NCI-H2081 (cell line): ENCODE data around the gene EVX2.

ENCODE experiments used
- DNase-seq, 2 experiments: peaks; one replicate each; lab custom pipeline; 2025; lab: John Stamatoyannopoulos, UW

EVX2 gene

DNA sequence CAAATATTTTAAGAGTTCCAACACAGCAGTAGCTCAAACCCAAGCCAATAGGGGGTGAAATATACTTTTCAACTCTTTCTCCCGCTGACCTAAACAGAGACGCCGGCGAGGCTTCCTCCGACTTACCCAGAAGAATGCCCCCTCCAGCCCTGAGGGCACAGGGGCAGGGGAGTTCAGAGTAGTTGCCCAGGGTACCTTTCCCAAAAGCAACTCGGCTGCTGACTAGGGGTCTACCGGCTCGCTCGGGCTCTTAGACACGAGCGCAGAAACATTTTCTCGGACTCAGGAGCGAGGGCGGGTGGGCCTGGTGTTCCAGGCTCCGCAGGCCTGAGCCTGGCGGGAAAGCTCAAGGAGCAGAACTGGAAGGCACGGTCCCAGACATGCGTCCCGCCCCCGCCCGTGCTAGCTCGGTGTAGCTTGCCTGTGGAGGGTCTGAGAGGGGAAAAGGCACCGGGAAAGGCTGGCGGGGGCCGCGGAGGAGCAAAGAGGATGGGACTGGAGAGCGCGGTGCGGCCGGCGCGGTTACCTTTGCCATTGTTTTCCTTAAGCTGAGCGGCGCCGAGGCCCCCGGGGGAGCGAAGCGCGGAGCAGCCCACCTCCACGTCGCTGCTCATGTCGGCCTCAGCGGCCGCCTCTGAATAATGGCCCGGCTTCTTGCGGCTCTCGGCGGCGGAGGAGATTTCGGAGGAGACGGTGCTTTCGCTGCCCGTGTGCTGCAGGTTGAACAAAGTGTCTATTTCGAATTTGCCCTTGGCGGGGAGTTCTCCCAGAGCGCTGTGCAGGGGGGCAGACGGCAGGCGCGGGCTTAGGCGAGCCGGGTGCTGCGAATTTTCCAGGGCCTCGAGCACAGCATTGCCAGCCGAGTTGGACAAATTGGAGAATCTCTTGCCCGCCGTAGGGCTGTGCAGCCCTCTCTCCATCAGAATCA, 674 bp downstream of the EVX2 start:
- no peak for DNase-seq

DNA sequence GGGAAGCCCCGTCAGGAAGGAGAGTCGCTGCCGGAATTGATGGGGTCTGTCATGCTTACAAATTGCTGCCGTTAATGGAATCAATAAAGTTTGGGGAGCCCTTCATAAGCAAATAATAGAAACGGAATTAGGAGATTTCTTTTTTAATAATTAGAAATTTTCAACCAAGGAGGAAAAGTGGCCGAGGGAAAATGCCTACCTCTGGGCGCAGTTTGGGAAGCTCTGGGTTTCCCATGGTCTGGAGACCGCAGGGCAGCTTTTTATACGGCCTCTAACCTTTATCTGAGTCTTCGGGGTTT, 1.3 kb downstream of the EVX2 start:
- no peak for DNase-seq

DNA sequence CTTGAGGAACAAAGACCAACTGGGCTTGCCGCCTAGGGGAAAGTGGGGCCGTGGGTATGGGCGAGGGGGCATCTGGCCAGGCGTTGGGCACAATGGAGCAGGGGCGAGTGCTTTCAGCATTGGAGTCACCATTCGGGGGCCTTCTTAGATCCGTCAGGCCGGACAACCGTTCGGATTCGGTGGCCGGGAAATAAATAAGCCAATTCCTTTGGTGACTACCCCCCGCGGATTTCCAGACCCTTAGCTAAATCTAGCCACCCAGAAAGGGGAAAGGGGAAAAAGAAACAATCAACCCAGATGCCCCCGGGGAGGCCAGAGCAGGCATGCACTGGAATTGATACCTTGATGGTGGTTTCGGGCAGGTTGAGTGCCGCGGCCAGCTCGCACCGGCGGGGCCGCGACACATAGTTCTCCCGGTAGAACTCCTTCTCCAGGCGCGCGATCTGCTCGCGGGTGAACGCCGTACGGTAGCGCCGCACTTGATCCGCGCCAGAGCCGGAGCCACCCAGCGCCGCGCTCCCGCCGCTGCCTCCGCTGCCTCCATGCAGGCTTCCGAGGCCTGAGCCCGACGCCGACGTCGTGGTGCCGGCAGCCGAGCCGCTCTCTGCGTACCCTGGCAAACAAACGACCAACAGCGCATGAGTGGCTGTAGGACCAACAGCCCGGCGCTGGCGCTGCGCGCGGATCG, 1.8 kb downstream of the EVX2 start:
- DNase-seq: no peak

DNA sequence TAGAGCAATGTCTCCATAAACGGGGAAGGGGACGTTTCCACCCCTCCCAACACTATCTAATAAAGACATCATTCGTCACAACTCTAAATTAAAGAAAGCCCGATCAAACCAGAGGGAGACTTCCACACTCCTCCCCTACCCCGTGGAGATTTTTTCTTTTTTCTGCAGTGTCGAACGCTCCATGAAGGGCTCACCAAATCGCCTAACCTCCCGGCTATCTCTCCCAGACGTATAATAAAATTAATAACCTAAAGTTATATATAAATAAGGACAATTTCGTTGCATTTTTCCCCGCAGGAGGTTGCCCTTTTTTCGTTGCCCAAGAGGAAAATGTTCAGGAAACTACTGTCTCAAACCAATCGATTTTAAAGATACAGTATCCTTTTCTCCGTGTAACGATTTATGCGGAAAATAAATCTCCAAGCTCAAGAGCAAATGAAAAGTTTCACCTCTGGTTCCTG, 2.4 kb downstream of the EVX2 start:
- no peak for DNase-seq

DNA sequence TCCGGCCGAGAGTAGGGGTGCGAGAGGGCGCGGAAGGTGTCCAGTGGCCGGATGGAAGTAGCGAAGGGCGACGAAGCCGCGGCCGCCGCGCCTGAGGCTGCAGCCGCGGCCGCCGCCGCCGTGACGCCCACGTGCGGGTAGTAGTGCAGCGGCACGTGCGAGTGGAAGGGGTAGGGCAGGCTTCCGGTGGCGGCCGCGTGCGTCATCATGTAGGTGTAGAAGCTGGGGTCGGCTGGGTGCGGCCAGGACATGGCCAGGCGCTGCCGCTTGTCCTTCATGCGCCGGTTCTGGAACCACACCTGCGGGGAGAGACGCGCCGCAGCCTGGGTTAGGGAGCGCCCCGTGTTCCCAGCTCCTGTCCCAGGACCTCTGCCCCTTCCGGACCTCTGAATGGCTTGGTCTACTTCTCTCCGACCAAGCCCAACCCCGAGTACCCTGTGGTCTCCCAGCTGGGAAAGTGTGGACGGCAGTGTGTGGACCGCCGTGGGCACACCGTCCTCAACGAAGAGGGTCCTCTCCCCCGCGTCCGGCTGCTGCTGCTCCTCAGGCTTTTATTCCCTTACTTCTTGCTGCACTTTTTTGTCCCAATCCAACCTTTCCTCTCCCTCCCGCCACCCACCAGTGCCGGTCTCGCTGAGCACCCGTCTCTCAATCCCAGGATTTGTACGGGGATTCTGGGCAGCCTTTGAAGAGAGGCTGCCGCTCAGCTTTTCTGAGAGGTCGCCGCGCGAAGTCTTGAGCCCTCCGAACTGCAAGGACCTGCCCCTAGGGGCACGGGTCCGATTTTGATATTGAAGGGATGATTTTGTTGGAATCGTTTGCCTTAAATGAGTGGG, 3.0 kb downstream of the EVX2 start:
- DNase-seq: no peak

DNA sequence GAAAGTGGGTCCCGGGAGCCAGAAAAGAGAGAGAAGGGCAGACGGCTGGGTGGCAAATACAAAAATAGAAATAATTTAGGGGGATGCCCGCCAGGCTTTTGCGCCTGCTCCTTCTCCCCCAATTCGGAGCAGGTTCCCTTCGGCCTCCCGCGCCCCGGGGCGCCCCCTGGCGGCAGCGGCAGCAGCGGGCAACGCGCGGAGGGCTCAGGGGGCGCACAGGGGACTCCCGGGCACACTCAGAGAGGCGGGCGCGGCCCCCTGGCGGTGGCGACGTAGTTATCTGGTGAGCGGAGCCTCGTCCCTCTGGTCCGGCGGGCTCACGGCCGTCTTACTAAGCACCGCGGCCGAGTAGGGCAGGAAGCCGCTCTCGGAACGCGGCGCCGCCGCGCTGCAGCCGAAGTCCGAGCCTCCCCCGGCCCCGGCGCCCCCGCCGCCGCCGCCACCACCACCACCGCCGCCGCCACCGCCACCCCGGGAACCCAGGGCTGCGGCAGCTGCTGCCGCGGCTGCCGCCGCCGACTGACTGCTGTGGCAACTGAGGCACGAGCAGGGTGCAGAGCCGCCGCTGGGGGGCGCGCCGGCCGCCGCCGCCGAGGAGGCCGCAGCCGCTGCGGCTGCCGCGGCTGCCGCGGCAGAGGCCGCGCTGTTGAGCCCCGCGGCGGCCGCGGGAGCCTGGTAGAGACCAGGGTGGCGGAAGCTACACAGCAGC, 3.8 kb downstream of the EVX2 start:
- DNase-seq: peak; percentile 86 to 89

DNA sequence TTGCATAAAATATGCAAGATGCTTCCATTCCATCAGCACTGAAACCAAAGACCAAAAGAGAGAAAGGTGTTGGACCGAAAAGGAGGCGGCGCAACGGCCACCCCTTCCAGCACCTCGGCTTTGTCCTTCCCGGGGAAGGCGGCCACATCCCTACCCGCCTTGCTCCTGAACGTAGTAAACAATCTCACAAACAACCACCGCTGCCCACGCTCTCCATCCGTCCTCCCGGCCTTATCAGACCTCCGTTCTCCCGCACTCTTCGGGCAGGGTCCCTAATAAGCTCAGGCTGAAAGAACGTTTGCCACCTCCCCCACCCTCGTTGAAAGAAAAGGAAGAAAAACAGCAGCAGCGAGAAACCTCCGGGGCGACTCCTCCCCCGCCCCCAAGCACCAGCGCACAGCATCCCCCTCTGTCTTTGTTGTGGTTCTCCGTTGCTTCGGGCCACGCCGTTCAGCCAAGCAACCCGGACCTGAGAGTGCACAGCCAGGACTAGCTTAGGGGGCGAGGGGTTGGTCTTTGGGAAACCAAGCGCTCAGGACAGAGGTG, 4.4 kb downstream of the EVX2 start:
- peak; percentile 56 to 64 for DNase-seq

DNA sequence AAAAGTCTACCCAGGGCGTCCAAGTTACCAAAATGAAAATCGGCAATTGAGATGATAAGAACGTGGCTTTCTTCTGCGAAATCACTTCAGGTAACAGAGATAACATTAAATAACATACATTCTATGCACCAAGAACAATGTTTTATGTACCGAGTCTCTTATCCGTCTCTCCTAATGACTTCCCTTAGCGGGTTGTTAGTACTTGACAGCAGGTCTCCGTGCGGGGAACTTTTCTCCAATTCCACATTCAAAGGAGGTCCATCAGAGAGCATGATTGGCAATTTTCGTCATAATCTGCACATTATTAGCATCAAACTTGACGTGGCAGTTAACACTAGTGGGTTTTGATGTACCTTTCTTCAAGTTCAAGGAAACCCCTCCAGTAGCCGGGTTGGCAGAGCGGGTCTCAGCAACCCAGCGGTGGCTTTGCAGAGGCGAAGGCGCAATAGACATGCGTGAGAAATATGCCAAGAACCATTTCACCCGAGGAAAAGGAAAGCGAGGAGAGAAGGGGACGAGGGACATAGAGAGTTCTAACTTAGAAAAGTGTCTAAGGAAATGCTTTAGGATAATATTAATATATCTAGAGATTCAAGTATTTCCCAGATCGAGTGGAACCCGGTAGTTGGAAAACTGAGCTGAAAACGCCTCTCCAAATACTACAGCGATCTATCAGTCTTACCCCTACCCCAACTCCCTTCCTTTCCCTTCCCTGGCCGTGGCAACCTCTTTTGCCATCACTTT, 5.0 kb downstream of the EVX2 start:
- DNase-seq: no peak

DNA sequence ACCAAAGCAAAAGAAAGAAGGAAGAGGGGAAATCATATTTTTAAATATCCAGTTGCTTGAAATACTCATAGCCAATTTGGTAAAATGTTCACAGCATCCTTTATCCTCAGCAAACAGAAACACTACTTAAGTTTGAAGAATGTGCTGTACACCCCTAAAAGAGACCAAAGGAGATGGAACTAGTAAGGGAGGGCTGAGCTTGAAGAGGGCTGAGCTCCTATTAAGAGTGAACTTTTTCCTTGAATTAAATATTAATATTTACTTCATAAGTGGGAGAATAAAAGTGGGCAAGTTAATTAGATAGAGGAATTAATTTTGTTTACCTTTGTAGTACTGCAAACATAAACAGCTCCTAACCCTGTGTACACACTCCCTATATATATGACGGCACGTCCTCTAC, 7.0 kb downstream of the EVX2 start:
- no peak for DNase-seq

DNA sequence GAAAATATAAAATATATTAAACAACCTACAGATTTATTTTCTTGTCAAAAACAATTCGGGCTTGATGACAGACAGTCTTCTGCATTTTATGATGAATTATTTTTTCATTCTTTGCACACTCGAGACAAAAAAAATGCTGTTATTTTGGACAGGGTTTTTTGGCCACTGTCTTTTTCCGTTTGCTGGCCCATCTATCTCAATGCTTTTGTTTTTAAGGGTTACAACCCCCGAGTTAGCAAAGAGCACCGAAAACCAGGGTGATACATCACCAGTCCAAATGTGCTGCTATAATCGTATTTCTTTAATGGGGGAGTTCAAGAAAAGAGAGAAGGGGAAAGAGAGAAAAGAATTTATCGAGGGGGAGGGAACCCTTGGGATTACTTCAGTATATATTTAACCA, 7.7 kb downstream of the EVX2 start:
- no peak for DNase-seq

DNA sequence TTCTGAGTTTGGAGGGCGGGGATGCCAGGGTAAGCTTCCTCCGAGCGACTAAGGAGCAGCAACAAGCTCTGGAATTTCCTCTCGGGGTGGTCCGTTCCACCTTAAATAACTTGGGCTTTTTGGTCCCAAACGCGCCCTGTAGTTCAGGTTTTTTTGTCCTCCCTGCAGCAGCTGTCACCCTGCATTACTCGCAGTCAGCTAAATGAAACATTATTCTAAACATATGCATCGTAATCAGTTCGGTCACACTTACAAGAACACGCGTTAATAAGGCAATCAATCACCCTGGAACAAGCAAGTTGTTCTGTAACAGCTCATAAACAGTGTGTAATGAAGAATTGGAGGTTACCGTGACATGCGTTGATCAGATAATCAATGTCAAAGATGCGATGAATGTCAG, 8.3 kb downstream of the EVX2 start:
- no peak for DNase-seq

DNA sequence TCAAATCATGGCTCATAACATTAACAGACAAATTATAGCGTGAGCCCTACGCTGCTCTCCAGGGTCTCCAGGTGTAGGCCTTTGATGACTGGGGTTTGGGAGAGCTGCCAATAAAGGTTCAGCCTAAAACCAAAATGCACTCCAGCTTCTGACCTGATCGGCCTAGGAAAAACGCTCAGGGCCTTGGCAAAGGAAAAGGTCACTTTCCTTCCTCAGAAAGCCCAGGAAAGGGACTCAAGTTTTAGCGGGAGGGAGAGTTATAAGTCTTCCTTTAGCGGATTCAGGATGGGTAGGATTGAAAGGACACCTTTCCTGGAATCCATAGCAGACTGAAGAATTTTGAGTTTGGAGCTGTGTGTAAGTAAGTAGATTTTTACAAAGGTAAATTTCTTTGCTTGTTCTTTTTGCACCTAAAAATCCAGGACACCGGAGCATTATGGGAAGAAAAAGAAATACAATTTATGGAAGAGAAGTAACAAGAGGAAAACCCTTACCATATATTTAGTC, 8.8 kb downstream of the EVX2 start:
- DNase-seq: peak in 1 of 2 experiments; percentile 30

DNA sequence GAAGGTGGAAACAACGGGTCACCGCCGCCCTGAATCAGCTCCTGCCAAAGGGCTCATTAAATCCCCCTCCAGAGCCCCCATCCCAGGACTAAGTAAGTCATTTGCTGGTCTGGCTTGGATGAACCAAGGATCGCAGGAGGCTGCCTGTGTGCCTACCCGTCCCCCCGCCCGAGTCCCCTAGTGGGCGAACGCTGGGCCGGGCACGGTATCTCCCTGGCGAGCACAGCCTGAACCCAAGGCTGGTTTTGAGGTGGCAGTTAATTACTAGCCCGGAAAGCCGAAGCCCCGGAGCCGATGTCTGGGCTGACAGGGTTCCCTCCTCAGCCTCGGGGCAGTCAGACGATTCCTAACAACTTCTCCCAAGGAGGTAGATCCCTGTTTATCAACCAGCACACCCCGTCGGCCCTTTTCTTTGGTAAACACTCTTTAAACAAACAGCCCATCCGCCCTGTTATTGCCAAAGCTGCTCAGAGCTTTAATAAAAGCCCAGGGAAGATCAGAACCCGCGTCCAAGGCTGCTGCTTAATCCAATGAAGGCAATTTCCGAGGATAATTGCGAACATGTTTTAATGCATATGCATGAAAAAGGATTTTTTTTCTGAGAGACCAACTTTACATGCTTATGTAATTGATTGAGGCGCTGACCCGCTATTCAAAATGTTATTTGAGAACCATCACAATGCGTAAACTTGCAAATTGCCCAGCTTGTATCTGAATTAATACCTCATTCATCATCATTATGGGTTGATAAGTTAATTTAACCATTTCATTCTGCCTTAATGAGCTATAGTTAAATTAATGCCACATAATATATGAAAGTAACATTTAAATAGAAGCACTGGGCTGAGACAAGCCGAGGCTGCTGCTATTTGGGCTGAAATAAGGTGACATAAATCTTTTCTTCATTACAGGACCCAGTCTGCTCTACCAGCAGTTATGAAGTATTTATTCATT, 10.5 kb downstream of the EVX2 start:
- peak in 1 of 2 experiments; percentile 42 for DNase-seq

DNA sequence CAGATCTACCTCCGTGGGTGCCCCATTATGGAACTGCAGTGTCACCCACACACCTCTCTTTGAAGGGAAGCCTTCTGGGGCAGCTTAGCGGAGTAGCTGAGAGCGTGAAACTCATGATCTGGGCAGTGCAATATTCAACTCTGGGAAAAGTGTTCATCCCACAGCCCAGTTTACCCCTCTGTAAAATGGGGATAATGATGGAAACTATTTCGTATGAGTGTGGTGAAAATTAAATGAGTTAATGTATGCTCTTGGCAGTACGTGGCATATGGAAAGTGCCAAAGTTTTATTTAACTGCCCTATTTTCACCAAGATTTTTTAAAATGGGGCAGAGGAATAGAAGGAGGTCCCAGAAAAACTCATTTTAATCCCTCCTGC, 11.5 kb downstream of the EVX2 start:
- no peak for DNase-seq

DNA sequence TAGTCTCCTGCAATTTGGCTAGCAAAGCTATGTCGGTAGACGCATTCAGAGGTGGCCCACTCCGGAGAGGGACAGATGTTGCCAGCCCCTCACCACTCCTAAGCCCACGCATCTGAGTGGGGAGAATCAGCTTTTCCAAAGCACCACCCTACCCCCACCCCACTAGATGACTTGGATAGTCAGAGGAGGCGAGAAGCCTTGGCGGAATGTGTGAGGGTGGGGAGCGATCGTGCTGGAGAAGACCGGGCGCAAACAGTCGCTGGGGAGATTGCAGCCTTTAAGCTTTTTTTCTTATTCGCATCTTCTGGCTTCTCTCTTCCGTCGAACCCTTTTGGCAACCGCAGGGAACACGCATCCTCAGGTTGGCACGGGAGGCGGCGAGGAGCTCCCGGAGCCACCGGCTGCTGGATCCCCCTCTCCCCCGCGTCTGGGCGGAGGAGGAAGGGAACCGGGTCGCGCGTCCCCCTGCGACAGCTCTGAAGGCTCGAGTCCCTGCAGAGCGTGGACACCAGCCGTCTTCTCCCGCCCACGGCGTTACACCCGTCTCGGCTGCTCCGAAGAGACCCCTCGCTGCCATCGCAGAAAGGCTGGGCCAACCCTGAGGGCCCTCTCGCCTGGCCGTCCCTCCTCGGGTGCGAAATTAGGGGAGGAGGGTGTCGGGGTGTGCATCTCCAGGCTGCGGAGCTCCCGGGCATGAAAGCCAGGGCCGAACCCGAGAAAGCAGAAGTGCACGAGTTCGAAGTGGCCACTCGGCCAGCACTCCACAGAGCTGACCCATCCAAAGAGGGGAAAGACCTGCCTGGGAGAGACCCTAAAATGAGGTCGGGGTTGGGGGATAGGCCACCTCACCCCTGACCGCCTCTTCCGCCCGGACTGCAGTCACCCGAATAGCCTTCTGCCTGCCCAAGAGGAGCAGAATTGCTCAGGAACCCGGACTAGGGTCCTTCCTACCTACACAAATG, 12.2 kb downstream of the EVX2 start:
- no peak for DNase-seq

DNA sequence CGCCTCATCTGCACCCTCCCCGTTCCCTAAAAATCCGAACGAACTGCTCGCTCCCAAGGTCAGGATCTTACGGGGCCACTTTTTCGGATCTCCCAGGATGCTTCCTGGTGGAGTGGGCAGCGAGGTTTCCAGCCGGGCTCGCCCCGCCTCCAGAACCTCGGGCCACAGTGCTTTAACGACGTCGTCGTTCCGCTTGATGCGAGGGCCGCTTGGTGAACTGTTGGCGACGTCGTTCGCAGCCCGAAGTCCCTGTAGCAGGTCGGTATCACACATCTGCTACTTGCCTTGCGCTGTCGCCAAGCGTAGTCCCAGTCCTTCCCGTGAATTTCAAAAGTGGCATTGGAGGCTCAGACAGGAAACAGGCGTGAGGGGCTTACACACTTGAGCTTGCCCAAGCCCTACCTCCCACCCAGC, 15.3 kb downstream of the EVX2 start:
- no peak for DNase-seq

DNA sequence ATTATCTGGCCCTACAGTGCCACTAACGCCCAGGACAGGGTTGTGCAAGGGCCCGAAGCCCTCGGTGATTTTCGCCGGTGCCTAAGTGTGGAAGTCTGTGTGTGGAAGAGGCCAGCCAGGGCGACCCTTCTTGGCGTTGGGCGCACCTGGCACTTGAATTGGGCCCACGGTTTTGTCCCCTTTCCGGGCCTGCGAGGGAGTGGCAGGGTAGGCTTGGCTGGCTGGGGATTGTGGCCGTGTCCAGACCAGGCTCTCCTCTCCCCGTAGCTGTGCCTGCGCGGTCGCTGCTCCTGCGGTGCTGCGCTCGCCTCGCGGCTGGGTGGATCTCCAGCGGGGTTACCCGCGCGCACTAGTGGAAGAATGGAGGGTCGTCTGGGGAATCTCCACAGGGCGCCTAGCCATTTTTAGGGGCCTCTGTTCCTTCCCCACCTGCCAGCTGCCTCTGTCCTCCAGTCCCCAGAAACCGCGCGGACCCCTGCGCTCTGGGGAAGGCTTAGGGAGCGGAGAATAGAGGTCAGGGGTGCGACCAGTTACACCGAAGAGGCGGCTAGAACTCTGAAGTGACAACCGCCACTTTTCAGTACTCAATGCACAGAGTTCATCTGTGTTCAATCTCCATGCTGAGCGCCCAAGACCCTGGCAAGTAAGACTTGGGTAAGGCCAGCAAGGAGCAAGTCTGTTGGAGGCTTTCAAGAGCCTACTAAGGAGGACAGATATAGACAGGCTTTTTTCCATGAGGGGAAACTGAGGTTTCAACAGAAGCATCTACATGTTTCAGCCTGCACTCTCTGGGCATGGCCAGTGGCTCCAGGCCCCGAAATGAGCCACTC, 16.0 kb downstream of the EVX2 start:
- no peak for DNase-seq
